GM19035 (cell line): ENCODE data around the gene UGT1A4.
"Not testable (repeated sequence)": the region's sequence is repeated elsewhere in the genome, so short reads cannot be mapped to it uniquely, and the experiment has no call there.

ENCODE experiments used
- ATAC-seq: cut with Tn5 transposase; IDR thresholded peaks from one replicate; pipeline ENCODE4 v1.9.1; 2021; ENCODE audit not compliant: unreplicated experiment

The UGT1A4 gene

DNA sequence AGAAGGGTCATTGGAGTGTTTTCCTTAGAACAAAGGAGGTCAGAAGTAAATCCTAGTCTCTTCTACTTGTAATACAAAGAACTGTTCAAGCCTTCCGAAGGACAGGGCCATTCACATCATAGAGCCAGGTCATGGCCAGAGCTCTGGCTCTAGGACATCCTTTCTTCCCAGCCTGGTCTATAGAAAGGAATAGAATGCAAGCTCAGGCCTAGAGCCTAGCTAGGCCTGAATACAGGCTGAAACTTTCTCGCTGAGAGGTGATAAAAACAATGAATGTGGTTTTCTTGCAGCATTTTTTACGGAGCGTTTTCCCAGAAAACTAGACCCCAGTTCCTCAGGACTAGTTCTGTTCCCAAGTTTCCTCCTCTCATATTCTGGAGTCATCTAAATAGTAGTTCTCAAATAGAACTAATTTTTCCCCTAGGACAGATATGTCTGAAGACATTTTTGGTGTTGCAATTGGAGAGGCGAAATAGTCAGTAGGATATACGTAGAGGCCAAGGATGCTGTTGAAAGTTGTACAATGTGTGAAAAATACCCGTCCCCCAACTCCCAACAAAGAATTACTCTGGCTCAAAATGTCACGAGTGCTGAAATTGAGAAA, 19.0 kb upstream of the UGT1A4 start:
- ATAC-seq, result no peak

DNA sequence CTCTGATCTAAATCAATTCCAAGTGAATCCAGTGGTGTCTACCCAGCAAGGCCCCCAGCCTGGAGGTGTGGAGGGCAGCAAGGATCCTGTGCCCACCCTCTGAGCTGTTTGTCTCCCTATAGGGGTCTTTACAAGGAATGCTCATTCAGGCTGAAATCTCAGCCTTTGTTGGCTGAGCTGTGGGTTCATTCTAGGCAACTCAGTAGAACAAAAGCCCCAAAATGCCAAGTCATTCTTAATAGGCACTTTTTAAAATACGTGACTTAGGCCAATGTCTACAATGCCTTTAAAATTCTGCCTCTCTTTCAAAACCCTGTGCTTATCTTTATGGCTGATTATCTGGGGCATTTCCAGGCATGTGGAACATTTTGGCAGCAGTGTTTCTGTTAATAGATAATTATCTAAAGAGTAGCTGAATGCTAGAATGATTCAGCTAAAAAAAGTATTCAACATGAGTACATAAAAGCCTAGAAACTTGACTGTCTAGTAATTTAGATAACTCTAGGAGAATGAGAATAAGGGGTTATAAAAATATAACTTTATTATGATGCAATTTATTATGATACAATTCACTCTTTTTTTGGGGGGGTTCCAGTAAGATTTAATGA, 18.4 kb upstream of the UGT1A4 start:
- no peak for ATAC-seq

DNA sequence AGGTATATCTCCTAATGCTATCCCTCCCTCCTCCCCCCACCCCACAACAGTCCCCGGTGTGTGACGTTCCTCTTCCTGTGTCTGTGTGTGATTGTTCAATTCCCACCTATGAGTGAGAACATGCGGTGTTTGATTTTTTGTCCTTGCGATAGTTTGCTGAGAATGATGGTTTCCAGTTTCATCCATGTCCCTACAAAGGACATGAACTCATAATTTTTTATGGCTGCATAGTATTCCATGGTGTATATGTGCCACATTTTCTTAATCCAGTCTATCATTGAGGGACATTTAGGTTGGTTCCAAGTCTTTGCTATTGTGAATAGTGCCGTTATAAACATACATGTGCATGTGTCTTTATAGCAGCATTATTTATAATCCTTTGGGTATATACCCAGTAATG, 17.7 kb upstream of the UGT1A4 start:
- ATAC-seq, result not testable (repeated sequence)

DNA sequence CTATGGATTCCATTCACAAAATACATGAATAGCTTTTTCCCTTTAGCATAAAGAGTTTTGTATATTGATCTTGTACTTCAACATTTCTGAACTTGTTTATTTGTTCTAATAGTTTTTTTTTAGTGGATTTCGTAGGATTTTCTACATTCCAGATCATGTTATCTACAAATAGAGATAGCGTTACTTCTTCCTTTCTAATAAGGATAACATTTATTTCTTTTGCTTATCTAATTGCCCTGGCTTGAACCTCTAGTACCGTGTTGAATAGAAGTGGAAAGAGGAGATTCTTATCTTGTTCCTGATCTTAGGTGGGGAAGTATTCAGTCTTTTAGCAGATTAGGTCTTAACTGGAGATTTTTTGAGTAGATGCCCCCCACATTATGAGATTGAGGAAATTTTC, 16.3 kb upstream of the UGT1A4 start:
- no peak for ATAC-seq

DNA sequence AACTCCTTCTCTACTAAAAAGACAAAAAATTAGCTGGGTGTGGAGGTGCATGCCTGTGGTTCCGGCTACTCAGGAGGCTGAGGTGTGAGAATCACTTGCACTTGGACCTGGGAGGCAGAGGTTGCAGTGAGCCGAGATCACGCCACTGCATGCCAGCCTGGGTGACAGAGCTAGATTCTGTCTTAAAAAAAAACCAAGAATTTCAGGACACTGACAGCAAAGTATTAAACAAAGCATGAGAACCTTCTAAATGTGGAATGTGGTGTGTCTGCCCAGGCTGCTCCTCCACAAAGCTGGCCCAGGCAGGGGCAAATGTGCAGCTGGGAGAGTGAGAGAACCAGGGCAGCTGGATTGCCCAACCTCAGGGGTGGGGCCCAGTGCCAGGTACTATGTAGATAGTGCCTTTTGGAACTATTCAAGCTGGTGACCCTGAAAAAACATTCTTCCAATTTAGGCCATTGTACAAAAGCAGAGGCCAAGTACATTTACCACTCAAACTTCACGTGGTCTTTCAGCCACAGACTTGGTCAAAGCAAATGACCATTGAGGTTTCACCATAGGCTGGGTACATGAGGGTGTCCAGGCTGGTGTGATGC, 12.5 kb upstream of the UGT1A4 start:
- no peak for ATAC-seq

DNA sequence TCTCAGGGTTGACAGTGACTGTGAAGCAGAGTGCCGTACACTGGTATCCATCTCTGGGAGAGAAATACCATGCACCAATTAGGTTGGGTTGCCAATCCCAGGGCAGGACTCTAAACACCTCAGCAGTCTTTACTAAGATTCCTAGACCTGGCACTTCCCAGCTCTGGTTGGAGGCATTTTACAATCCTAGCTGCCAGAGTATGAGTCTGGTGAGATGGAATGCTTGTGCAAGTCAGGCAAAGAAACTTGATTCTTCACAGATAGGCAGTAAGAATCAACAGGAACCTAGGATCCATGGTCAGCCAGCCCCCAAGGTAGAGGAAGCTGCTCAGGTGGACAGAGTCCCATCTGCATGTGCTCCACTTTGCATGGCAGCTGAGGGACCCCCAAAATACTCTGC, 11.8 kb upstream of the UGT1A4 start:
- ATAC-seq, result no peak

DNA sequence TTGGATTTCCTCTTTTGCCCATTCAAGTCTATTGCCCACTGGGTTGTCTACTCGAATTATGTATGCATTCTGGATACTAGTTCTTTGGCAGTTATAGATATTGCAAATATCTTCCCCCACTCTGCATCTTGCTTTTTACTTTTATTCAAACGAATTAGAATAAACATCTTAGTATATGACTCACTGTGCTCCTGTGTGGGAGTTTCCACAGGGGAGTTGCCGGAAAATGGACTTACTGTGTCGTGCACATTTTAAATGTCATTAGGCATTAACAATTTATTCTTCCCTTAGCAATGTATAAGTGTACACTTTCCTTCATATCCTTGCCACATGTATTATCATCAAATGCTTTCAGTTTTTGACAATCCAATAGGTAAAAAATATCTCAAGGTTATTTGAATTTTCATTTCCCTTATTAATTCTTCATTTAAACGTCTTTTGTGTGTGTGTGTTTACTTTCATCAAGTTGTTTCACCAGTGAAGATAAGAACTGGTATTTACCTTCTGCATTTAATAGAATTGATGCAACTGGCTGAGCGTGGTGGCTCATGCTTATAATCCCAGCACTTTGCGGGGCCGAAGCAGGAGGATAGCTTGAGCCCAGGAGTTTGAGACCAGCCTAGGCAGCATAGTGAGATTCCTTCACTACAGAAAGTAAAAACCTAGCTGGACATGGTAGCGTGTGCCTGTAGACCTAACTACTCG, 10.4 kb upstream of the UGT1A4 start:
- no peak for ATAC-seq

DNA sequence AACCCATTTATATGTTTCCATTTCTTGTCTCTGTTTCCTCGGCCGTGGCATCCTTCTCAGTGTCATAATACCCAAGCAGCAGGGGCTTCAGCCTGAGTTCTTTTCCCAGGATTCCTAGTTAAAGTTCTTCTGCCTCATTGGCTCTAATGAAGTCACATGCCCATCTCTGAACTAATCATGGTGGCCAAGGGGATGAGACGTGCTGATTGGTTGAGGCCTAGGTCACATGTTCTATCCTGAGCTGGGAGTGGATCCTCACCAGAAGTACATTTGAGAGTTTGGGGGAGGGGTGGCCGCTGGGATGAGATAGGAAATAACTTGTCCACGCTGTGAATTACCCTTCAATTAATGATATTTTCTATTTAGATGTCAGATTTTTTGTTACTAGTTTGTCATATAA, 9.6 kb upstream of the UGT1A4 start:
- ATAC-seq, result no peak

DNA sequence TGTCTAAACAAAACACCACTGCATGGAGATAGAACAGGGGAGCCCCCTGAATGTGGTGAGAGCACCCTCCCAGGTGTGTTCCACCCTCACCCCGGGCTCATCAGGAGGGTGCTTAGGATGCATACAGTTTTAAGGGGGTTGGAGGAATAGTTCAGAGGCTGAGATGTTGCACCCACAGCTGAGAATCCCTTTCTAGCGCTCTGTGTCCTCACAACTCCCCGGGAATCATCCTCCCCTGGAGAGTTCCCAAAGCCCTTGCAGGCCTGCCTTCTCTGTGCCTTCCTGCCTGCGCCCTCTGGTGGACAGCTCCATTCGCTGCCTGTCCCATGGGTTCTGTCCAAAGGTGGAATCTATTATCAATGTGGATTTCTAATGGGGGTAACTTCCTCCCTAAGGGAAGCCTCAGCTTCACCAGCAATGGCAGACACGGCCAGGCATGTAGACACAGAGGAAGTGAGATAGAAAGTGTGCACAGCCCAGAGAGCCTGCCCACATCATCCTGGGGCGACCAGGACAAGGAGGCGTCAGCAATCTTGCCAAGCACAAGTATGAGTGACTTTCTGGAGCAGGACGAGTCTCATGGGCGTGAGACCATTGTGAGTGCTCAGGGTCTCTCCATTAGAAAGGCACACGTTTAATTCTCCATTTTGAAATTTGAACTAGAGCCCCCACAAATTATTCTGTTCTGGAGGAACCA, 7.1 kb upstream of the UGT1A4 start:
- ATAC-seq, result no peak

DNA sequence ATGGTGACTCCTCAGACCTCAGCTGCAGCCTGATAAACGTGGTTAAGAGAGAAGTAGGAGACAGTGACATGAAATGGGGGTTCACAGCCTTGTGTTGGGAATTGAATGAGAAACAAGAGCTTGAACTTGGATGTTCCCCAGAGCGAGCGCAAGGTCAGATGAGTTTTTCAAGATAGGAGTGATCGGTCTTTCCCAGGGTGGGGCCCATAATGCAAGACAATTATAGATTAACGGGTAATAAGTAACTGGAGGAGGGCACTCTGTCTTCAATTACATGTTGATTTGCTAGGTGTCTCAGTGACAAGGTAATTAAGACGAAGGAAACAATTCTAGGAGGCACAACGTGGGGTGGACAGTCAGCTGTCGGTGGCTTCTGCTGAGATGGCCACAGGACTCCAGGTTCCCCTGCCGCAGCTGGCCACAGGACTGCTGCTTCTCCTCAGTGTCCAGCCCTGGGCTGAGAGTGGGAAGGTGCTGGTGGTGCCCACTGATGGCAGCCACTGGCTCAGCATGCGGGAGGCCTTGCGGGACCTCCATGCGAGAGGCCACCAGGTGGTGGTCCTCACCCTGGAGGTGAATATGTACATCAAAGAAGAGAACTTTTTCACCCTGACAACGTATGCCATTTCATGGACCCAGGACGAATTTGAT, 5.8 kb upstream of the UGT1A4 start, which contains the start of gene UGT1A5:
Gene UGT1A5, plus strand, starts transcription at position 297 of the 651 bp plus-strand sequence. Its CDS starts 85 bp downstream, at position 382.
- ATAC-seq, result no peak

DNA sequence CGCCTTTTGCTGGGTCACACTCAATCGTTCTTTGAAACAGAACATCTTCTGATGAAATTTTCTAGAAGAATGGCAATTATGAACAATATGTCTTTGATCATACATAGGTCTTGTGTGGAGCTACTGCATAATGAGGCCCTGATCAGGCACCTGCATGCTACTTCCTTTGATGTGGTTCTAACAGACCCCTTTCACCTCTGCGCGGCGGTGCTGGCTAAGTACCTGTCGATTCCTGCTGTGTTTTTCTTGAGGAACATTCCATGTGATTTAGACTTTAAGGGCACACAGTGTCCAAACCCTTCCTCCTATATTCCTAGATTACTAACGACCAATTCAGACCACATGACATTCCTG, 5.3 kb upstream of the UGT1A4 start:
- ATAC-seq, result no peak

DNA sequence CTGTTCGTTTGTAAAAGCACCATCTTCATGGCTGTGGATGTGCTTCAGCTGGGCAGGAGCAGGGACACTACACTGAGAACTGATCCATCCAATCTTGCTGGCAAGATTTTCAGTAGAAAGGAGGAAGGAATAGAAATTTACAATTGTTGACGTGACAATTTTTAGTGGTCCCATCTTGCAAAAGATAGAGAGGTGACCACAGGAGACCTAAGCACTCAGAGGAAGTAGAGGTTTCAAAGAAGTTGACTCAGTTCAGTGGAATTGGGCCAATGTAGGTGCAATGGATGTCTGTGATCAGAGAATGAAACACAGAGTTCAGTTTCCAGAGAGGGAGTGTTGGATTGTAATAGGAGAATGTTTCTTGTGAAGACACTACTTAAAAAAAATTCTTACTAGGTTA, 4.4 kb upstream of the UGT1A4 start:
- no peak for ATAC-seq

DNA sequence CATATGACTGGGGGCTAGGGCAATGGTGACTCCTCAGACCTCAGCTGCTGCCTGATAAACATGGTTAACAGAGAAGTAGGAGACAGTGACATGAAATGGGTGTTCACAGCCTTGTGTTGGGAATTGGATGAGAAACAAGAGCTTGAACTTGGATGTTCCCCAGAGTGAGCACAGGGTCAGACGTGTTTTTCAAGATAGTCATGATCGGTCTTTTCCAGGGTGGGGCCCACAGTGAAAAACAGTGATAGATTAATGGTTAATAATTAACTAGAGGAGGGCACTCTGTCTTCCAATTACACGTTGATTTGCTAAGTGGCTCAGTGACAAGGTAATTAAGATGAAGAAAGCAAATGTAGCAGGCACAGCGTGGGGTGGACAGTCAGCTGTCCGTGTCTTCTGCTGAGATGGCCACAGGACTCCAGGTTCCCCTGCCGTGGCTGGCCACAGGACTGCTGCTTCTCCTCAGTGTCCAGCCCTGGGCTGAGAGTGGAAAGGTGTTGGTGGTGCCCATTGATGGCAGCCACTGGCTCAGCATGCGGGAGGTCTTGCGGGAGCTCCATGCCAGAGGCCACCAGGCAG, 10.3 kb downstream of the UGT1A4 start, which contains the start of gene UGT1A3:
Gene UGT1A3, plus strand, starts transcription at position 320 of the 579 bp plus-strand sequence. Its CDS starts 85 bp downstream, at position 405.
- ATAC-seq, result no peak

DNA sequence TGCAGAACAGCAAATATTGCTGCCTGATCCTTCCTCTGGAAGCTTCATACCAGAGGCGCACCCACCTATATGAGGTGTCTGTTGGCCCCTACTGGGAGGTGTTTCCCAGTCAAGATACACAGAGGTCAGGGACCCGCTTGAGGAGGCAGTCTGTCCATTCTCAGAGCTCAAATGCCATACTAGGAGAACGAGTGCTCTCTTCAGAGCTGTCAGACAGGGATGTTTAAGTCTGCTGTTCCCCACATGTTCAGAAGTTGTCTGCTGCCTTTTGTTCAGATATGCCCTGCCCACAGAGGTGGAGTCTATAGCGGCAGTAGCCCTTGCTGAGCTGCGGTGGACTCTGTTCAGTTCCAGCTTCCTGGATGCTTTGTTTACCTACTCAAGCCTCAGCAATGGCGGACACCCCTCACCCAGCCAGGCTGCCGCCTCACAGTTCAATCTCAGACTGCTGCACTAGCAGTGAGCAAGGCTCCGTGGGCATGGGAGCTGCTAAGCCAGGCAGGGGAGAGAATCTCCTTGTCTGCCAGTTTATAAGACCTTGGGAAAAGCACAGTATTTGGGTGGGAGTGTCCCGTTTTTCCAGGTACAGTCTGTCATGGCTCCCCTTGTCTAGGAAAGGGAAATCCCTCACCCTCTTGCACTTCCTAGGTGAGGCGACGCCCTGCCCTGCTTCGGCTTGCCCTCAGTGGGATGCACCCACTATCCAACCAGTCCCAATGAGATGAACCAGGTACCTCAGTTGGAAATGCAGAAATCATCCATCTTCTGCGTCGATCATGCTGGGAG, 18.5 kb downstream of the UGT1A4 start:
- not testable (repeated sequence) for ATAC-seq

DNA sequence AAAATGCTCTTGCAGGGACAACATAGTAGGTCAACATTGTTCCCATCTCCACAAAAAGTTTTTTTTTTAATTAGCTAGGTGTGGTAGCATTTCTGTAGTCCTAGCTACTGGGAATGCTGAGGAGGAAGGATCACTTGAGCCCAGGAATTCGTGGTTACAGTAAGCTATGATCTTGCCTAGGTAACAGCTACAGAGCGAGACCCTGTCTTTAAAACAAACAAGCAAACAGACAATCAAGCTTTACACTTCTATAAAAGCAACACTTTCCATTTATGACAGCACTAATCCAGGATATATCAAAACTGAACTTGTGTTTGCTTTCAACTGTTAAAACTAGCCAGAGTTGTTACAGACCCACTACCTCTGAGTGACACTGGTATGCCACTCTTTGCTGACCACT, 22.3 kb downstream of the UGT1A4 start:
- ATAC-seq, result no peak

DNA sequence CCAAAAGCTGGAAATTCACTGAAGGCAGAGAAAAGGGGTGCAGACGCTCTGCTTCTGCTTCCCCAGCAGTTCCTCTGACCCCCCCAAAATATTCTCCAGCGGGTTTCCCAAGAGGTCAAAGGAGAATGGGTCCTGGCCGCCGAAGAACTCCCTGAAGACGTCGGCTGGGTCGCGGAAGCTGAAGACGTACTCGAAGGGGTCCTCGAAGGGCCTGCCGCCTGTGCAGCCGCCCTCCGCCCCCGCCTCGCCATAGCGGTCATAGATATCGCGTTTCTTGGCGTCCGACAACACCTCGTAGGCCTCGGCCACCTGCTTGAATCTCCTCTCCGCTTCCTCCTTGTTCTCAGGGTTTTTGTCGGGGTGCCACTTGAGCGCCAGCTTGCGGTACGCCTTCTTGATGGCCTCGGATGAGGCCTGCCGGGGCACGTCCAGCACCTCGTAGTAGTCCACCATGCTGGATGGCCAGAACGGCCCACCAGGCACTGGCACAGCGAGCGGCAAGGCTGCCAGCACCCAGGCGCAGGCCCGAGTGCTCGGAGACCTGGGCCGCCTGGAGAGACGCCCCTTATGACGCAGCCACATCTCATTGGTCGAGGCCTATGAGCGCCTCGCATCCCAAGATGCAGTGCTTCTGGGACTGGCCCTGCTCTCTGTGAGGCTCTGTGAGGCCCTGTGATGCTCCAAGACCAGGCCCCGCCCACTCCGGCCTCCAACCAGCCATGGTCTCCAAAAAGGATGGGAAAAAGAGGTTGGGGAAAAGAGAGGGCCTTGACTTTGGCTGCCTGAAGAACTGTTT, 25.1 kb downstream of the UGT1A4 start:
- no peak for ATAC-seq

DNA sequence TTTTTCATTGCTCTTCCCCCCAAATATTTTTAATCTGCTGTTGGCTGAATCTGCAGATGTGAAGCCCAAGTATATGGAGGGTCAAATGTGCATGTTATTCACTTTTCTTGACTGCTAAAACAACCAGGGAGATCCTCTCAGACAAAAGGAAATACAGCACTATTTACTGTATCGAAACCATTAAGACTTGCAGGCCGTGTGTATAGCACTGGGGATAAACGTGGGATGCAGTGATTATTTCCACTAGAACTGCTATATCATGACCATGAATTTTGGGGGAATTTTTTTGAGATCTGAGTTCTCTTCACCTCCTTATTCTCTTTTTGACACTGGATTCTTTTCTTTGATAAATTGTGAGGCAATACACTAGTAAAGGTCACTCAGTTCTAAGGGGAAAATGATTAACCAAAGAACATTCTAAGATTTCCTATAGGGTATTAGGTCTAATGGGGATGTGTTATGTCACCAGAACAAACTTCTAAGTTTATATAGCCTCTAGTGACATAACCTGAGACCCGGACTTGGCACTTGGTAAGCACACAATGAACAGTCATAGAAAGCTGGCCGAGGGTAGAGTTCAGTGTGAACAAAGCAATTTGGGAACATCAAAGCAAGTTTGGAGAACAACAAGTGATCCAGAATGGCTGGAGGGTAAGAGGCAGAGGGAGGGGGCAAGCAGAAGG, 26.7 kb downstream of the UGT1A4 start:
- ATAC-seq, result no peak

DNA sequence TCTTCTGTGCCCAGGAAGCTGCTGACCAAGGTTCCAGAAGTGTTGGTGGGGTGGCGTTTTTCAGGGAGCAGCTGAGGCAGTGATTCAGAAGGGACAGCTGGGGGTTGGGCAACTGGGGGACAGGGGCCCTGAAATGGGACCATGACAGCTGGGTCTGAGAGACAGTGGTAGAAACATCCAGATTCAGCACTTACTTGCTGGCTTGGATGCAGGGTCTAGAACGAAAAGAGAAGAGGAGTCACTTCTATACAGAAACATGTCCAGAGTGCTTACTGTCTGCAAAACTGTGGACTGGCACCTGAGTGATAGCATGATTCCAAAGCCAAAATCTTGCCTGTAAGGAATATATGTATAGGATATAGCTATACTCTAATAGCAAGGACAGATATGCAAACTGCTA, 27.3 kb downstream of the UGT1A4 start:
- ATAC-seq, result not testable (repeated sequence)
